GM19035 (cell line): ENCODE results near the gene BRAP.
"Not testable (repeated sequence)": the region's sequence is repeated elsewhere in the genome, so short reads cannot be mapped to it uniquely, and the experiment has no call there.

Experiments
- ATAC-seq: cut with Tn5 transposase; IDR thresholded peaks from one replicate; pipeline ENCODE4 v1.9.1; 2021; ENCODE audit not compliant: unreplicated experiment

Gene BRAP

DNA sequence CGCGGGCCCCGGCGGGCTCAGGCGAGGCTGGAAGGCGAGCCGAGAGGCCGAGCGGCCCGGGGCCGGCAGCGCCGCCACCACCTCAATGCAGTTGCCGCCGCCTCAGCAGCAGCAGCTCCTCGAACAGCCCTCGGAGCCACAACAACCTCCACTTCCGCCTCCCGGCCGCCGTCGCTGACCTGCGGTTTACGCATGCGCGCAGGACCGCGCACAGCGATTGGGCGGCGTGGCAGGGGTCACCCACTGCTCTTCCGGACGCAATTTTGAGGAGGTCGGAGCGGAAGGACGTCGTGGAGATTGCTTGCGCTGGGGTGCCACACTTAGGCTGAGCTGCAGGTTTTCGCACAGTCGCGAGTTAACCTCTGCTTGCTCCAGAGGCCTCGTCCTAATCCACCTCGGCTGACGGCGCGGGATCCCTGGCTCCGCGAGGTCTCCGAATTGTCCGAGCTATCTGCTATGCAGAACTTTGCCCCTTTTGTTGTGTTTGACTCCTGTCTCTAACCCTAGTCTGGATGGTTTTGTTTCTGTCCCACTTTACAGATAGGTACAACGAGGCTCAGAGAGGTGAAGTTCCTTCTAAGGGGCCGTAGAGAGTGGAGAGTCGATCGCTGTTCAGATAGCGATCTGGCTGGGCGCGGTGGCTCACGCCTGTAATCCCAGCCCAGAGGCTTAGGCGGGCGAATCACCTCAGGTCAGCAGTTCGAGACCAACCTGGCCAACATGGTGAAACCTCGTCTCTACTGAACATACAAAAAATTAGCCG lies at the start of gene BRAP, which contains the start of gene ACAD10:
BRAP (minus strand) TSS at position 146 of the 763 bp plus-strand sequence. CDS start 164 bp downstream, outside the sequence.
ACAD10 (plus strand) TSS at position 243 of the 763 bp plus-strand sequence. CDS start 6,657 bp downstream, outside the sequence.
- peak; percentile 93 for ATAC-seq

DNA sequence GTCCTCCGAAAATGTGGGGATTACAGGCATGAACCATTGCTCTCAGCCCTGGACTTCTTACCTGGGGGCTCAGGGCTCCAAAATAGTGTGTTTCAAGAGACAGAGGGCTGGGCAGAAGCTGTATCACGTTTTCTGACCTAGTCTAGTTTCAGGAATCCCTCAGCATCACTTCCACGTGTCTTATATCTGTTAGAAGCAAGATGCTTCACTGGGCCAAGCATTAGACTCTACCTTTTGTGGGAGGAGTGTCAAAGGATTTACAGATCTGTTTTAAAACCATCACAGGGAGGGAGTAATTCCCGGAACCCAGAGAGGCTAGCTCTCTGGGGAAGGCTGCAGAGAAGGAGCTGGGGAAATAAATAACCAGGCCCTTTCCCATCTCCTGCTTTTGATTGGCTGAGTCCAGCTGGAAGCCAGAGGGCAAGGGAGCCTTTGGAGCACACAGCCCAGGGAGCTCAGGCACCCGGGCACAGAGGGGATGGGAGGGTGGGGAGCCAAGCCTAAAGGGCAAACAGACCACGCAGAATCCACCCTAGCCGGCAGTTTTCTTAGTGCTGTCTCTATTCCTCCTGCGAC lies 47.7 kb upstream of the BRAP start:
- ATAC-seq: no peak

DNA sequence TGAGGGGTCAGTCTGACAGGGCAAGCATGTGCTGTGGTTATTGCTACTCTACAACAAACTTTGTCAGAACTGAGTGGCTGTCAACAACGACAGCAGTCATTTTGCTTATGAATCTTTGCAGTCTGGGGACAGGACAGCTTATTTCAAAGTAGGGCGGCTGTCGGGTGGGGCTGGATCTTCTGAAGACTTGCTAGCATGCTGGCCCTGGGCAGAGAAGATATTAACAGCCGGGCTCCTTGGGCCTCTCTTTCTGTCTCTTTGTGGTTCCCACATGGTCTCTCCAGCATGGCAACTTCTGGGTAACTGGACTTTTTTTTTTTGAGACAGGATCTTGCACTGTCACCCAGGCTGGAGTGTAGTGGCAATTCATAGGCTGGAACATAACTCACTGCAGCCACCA lies 47.0 kb upstream of the BRAP start:
- no peak for ATAC-seq

DNA sequence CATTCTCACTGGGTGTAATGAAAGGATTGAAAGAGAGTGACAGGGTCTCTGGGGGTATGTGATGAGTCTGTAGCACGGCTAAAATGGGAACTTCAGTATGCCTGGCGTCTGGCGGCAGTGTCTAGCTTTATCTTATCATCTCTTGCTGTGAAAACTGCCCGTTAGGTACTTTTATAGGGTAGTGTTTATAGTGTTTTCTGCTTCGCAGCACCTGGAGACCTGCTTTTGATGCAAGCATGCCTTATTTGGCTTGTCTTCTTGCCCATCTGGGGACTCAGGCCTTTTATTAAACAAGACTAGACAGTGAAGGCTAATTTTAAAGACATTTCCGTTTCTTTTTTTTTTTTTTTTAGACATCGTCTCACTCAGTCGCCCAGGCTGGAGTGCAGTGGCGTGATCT lies 44.7 kb upstream of the BRAP start:
- no peak for ATAC-seq

- ATAC-seq: no peak
These were observed 43.0 kb upstream of the BRAP start for GRCh38 chr12:111728795-111729194.

DNA sequence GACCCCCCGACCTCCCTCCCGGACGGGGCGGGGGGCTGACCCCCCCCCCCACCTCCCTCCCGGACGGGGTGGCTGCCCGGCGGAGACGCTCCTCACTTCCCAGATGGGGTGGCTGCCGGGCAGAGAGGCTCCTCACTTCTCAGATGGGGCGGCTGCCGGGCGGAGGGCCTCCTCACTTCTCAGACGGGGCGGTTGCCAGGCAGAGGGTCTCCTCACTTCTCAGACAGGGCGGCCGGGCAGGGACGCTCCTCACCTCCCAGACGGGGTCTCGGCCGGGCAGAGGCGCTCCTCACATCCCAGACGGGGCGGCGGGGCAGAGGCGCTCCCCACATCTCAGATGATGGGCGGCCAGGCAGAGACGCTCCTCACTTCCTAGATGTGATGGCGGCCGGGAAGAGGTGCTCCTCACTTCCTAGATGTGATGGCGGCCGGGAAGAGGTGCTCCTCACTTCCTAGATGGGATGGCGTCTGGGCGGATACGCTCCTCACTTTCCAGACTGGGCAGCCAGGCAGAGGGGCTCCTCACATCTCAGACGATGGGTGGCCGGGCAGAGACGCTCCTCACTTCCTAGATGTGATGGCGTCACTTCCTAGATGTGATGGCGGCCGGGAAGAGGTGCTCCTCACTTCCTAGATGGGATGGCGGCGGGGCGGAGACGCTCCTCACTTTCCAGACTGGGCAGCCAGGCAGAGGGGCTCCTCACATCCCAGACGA lies 38.0 kb upstream of the BRAP start:
- ATAC-seq: not testable (repeated sequence)

DNA sequence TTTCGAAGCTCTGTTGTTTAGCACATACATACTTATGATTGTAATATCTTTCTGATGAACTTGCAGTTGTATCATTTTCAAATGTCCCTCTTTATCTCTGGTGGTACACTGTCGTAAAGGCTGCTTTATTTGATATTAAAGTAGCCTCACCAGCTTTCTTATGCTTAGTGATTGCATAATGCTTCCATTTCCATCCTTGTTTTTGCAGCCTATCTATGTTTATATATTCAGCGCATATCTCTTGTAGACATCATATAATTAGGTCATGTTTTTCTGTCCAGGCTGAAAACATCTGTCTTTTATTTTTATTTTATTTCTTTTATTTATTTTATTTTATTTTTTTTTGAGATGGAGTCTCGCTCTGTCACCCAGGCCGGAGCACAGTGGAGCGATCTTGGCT lies 34.7 kb upstream of the BRAP start:
- no peak for ATAC-seq

DNA sequence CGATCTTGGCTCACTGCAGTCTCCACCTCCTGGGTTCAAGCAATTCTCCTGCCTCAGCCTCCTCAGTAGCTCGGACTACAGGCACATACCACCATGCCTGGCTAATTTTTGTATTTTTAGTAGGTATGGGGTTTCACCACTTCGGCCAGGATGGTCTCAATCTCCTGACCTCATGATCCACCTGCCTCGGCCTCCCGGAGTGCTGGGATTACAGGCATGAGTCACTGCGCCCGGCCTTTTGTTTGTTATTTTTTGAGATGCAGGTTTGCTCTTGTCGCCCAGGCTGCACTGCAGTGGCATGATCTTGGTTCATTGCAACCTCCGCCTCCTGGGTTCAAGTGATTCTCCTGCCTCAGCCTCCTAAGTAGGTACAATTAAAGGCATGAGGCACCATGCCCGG lies 33.6 kb upstream of the BRAP start:
- not testable (repeated sequence) for ATAC-seq

DNA sequence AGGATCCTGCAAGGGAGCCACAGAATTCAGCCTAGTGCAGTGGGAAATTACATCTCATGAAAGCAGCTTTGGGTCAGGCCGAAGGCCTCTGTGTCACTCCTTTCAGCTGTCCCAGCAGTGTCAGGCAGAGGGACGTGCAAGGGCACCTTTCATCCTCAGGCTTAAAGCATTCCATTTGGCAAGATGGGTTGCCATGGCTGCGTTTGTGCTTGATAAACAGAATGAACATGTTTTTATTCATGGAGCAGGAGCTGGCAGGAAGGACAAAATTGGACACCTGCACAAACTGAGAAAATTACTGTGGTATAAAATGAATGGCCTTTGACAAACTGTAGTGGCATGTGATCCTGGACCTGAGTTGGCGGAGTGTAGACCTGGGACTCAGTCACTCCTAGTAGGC lies 29.5 kb upstream of the BRAP start:
- ATAC-seq: no peak

DNA sequence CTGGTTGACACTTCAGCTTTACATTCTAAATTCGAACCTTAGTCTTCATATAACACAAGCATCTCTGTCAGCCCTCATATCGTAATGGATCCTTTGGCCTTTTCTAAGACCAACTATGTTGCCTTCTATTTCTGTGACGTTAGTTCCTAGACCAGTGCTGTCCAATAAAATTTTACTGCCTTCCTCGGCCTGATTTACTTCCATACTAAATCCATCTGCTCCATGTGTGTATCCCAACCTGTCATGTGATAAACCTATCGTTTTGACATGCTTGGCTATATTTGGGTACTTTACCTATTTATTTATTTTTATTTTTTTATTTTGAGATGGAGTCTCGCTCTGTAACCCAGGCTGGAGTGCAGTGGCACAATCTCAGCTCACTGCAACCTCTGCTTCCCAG lies 20.4 kb upstream of the BRAP start:
- ATAC-seq: no peak

DNA sequence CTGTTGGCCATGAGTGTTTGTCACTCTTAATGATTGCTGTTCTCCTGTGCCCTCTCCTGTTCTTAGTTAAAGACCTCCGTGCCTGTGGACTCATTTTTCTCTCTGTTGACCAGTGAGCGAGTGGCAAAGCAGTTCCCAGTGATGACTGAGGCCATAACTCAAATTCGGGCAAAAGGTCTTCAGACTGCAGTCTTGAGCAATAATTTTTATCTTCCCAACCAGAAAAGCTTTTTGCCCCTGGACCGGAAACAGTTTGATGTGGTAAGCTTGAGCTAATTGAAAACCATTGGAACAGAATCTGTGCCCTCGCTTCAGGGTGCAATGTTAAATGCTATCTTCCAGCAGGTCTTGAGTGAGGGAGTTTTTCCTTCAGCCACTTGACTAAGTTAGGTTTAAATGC lies 19.9 kb upstream of the BRAP start:
- ATAC-seq: no peak

GRCh38 chr12:111699962-111700361 lies 14.2 kb upstream of the BRAP start:
- ATAC-seq: no peak

- no peak for ATAC-seq
These were observed 8.1 kb upstream of the BRAP start for GRCh38 chr12:111693818-111694217.

DNA sequence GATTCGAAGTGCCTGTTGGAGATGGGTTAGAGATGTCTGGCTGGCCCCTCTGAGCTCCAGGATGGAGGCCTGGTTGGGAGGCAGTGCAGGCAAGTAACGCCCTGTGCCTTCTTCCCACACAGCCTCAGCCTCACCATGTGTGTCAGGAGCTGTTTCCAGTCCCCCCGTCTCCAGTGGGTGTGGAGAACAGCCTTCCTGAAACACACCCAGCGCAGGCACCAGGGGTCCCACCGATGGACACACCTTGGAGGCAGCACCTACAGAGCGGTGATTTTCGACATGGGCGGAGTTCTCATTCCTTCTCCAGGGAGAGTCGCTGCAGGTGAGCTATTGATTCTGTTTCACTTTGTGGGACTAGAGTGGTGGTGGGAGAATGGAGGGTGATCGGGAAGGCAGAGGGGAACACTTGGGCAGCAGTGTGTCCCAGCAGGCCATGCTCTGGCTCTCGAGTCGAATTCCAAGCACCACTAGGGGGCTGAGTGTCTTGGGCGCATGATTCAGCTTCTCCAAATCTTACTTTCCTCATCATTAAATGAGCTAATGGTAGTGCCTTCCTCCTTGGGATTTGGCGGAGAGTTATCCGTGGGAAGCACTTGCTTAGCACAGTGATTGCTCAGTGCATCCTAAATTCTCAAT lies 6.9 kb upstream of the BRAP start:
- no peak for ATAC-seq

DNA sequence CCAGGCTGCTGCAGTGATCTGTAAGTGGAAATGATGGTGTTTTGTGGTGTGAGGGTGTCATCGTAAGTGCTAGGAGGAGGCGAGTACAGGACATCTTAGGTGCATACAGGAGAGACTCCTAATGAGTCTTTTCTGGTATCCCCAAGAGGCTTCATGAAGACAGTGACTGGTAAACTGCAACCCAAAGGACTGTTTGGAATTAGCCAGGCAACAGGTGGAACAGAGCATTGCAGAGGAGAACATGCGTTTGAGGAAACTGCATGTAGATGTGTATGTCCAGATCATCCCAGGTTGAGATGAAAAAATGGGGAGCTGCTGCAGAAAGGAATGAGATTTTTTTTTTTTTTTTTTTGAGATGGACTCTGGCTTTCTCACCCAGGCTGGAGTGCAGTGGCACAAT lies 5.5 kb upstream of the BRAP start:
- ATAC-seq: no peak

DNA sequence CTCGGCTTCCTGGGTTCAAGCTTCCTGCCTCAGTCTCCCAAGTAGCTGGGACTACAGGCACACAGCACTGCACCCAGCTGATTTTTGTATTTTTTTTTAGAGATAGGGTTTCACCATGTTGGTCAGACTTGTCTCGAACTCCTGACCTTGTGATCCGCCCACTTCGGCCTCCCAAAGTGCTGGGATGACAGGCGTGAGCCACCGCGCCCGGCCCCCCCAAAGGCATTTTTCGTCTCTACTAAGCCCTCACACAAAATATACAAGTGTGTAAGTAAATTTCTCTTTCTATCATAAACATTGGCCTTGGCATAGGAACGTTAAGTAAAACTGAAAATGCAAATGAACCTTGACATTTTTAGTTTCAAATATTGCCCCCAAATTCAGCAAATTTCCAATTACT lies 2.2 kb upstream of the BRAP start:
- no peak for ATAC-seq

- no peak for ATAC-seq
These were observed 1.5 kb upstream of the BRAP start for GRCh38 chr12:111687255-111687654.

DNA sequence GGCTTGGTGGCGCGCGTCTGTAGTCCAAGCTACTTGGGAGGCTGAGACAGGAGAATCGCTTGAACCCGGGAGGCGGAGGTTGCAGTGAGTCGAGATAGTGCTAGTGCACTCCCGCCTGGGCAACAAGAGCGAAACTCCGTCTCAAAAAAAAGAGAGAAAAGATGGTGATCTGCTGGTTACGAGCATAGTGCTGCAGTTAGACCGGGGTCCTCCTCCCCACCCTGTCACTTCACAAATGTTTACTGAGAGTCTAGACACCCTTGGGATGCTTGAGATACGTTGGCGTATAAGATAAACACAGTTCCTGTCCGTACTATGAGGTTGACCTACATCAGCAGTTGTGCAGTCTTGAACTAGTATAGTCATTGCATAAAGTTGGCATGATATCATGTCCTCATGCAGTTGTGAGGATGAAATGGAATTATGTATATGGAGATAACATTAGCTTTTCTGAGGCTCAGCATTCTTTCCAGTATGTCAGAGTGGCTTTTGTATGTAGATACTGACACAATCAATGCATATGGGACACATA lies 884 bp upstream of the BRAP start:
- no peak for ATAC-seq

- peak; percentile 8 for ATAC-seq
These were observed 390 bp downstream of the BRAP start for GRCh38 chr12:111685322-111685810.

DNA sequence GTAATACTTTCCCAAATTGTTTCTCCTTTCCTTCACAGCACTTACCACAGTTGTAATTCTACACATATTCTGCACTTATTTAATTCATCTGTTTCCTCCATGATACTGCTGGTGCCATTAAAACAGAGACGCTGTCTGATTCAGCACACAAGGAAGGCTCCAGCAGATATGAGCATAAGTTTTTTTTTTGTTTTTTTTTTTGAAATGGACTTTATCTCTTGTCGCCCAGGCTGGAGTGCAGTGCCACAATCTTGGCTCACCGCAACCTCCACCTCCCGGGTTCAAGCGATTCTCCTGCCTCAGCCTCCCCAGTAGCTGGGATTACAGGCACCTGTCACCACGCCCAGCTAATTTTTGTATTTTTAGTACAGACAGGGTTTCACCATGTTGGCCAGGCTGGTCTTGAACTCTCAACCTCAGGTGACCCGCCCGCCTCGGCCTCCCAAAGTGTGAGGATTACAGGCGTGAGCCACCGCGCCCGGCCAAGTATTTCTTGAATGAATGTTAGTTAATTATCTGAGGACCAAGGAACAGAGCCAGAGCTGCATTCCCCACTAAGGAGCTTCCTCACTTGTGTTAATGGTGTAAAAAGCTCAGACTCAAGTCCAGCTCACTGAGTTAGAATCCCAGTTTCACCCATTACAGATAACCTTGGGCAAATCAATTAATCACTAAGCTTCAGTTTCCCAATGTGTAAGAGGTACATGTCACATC lies 1.1 kb downstream of the BRAP start:
- ATAC-seq: not testable (repeated sequence)
